ENCODE results near the gene L1CAM.

L1CAM gene

GRCh38 chrX:153901753-153902140 is 15.8 kb upstream of the L1CAM start:
- no peak for DNase-seq

DNA sequence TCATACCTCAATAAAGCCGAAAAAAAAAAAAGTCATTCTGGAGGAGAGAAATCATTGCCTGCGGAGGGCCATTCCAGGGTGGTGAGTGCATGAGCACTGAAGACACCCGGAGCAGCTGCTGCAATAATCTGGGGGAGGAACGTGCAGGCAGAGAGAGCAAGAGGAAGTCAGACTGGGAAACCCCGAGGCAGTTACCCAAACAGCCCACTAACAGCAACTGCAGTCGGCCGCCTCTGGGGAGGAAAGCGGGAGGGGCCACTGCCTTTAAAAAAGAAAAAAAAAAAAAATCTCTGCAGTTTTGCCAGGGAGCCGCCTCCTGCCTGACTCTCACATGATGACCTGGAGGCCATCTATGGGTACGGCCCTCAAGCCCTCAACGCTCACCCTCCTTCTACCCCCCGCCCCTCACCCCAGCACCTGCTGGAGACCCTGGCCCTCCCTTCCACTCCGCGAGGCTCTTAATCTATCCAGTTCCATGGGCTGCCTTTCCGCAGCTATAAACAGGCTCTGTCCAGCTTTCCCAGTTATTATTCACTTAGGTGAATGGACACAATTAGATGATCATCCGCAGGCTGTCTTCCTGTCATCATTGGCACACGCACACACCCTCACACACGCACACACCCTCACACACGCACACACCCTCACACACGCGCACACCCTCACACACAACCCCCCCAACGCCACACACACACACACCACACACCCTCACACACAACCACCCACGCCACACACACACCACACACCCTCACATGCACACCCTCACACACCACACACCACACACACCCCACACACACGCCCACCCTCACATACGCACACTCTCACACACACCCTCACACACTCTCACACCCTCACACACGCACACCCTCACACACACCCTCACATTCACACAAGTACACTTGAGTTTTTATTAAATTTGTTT is 15.1 kb upstream of the L1CAM start:
- peak; percentile 74 for DNase-seq

DNA sequence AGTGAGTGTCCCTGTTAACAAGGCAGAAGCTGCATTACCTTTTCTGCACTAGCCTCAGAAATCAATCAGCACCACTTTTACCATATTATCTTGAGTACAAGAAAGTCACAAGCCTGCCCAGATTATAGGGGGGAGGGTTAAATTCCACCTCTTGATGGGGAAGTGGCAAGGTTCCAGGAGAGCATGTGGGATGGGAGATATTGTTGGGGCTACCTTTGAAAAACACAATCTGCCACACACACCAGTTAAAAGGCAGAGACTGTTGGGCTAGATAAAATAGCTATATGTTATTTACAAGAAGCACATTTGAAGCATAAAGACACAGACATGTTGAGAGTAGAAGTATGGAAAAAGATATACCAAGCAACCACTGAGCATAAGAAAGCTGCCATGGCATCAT is 11.9 kb upstream of the L1CAM start:
- no peak for DNase-seq

DNA sequence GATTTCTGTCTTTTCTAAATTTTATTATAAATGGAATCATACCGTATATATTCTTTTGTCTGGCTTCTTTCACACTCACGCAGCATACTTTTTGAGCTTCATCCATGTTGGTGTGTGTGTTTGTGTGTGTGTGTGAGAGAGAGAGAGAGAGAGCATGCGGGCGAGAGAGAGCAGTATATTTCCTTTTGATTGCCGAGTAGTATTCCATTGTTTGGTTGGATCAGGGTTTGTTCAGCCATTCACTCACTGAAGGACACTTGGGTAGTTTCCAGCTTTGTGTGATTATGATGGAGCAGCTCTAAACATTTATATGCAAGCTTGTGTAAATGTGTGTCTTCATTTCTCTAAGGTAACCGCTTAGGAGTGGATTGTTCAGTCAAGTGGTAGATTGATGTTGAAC is 3.1 kb upstream of the L1CAM start:
- no peak for DNase-seq

- no peak for DNase-seq
Observed at GRCh38 chrX:153888344-153888743, 2.4 kb upstream of the L1CAM start.

DNA sequence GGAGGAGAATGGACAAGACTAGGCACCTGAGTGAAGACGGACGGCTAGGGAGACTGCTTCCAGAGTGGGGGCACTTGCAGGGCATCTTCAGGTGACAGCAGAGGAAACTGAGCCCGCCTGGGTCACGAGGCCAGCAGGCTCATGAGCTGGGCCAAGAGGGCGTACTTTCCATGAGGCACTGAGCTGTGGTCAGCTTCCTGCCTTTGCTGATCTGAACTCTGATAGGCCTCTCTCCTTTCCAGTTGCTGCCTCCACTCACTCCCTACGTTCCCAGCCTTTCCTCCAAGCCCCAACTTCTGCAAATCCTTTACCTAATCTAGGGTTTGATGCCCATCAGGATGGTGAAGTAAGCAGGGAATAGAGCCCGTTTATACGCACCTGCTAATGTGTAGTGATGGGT is 1.4 kb upstream of the L1CAM start:
- no peak for DNase-seq

DNA sequence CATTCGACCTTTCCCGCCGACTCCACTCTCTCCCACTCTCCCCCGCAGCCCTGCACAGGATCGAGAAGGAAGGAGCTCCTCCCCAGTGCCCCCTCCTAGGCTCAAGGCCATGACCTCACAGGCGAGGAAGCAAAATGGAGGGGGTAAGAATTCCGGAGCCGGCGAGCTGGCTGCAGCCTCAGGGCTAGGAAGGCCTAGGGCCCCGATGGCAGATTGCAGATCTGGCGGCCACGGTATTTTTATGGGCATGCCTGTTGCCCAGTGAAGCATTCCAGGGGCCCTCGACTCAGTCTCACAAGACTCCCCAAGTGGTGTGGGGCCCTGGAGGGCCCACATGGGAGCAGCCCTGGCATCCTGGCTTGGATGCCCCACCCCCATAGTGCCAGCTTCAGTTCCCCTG is 942 bp upstream of the L1CAM start:
- no peak for DNase-seq

GRCh38 chrX:153885208-153885787 is 675 bp downstream of the L1CAM start:
- no peak for DNase-seq

DNA sequence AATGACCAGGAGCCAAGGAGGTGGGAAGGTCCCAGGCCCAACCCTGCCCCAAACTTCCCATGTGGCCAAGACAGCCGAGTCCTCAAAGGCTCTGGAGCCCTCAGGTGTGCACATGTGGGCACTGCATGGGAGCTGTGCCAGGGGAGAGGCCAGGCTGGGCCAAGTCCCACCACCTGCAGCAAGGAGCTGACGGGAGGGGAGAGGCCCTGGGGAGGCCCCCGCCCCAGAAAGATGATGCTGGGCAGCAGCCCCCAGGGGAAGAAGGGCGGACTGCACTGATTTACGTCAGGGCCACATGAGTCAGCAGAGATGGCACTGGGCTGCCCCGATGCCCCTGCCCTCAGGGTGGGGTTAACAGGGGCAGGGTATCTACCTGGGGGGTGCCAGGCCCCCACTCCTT is 1.4 kb downstream of the L1CAM start:
- no peak for DNase-seq

DNA sequence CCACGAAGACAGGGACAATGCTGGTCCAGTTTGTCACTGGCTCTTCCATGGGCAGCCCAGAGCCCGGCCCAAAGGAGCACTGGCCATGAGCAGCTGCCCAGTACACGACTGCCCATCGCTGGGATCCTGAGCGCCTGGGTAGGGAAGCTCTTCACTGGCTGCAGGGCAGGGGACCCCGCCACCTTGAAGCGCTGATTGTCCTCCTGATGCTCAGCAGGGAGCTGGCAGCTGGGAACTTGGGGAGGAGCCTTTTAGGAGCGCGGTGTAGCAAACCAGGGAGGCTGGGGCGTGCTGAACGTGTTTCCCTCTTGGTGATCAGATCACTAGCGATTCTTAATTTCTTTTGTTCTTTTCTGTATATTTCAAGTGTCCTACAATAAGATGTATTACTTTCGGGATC is 1.8 kb downstream of the L1CAM start:
- DNase-seq, result no peak

- DNase-seq, result no peak
Observed at GRCh38 chrX:153883163-153883843, 2.7 kb downstream of the L1CAM start.

GRCh38 chrX:153882557-153882956 is 3.4 kb downstream of the L1CAM start:
- DNase-seq, result no peak

DNA sequence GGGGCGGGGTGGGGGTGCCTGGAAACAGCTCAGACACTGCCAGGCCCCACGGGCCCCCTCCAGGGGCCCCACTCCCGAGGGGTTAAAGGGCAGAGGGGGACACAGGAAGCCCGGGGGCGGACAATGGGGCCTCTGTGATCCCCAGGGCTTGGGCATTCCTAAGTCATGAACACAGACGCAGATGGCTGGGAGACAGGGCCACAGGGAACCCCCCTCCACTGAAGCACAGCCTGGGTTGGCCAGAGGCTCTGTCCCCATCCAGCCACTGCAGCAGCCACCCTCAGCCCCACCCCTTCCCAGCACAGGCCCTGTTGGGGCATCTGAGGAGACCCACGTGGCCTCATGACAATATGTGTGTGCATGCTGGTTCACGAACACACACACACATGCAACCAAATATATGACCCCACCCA is 3.9 kb downstream of the L1CAM start:
- no peak for DNase-seq

- DNase-seq, result no peak
Observed at GRCh38 chrX:153881281-153881680, 4.7 kb downstream of the L1CAM start.

DNA sequence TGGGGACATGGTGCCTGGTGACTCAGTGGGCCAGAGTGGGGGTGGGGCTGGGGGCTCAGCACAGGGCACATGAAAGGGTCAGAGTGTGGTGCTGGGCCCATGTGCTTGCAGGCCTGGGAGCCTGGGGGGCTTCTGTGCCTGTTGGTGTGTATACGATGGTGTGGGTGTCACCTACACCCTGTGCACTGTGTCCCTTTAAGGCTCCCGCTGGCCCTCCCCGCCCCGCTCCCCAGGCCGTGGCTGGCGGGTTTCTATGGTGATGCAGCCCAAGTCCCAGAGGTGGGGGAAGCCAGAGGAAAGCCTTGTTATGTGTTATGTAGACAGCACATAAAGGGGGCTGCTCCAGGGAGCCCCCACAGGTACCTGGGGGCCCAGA is 5.5 kb downstream of the L1CAM start:
- no peak for DNase-seq

DNA sequence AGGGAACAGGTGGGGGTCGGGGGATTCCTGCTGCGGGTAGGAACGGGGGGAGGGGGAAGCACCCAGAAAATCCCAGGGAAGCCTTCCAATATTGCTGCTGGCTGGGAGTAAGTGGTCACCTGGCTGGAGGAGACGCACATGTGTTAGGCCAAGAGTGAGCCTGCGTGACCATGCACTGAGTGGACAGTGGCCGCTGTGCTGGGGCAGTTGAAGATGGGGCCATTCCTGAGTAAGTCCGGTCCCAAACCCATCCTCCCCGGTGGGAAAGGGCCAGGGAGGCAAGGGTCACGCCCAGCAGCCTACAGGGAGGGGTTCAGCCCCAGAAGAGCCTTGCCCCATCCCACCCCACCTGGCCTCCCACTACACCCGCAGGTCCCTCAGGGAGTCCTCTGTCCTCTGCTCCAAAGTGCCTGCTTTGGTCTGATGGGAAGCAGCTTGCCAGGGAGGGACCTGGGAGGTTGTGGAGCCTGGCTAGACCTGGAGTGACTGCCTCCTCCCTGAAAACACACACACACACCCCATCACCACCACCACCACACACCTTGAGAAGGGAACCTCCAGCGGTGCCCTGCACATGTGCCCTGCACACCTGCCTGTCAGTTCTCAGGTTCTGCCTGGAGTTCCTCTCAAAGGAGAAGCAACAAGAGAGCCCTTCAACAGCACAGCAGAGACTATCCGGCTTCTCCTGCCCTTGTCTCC is 6.1 kb downstream of the L1CAM start:
- no peak for DNase-seq

DNA sequence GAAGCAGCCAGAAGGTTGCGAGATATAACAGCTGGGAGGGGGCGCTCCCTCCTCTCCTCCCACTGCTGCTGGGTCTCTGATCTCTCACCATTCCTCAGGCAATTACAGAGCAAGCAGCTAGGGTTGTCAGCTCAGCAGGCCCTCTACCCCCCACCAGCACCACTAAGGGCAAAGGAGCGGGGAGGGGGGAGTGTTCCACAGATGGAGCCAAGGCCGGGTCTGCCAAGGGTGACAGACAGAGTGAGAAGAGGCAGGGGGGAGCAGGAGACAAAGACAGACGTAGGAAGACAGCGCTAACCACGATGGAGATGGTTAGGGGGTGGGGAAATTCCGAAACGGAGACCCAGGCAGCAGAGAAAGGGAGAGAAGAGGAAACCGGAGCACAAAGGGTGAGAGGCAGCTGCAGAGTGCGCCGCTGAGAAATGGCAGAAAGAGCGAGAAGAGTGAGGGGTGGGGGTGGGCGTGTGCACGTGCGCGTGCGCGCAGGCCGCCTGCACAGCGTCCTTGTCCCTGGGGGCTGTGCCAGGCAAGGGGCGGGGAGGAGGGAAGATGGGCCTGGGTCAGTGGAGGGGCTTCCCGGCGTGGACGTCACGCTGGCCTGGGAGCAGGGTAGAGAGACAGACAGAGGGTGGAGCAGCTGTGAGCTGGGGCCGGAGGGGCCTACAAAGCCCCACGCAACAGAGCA is 6.9 kb downstream of the L1CAM start:
- DNase-seq, result no peak

GRCh38 chrX:153878345-153878744 is 7.6 kb downstream of the L1CAM start:
- no peak for DNase-seq

- no peak for DNase-seq
Observed at GRCh38 chrX:153877571-153878261, 8.3 kb downstream of the L1CAM start.

- no peak for DNase-seq
Observed at GRCh38 chrX:153876112-153876491, 9.9 kb downstream of the L1CAM start.

DNA sequence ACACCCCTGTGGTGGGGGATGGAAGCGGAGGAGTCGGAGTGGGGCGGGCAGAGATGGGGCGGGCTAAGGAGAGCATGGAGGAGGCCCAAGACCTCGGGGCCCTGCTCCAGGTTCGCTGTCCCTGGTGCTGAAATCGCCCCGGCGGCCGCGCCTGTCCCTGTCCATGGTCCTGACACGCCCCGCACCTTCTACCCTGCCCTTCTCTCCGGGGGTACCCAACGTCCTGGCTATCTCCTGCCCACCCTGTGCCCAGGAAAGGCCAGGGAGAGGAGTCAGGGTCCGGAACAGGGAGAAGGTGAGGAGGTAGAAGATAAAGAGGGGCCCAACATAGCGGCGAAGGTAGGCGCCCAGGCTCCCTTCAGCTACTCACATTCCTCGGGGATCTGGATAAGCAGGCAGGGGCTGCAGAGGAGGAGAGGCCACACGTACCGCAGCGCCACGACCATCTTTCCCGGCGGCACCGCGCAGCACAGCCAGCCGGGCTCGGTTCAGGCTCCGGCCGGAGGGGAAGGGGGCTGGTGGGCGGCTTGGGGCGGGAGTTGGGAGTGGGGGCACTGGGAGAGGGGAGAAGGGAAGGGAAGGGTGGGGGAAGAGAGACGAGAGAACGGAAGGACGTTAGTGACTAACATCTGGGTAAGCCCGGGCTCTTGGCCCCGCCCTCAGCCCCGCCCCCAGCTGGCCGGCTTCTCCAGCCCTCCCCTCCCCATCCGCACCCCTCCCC is 10.4 kb downstream of the L1CAM start:
- peak; percentile 66 for DNase-seq
